NT2/D1 (cell line): Measurements from ENCODE around the gene ZNF655.

Experiments
- DNase-seq: peaks from one replicate; pipeline ENCODE4 v3.0.0-alpha.2; 2011; ENCODE audit warnings: low read depth, low spot score
- H3K27me3 ChIP-seq: 2 replicates; pipeline ENCODE4 v1.6.0; 2011; ENCODE audit warnings: mild to moderate bottlenecking; ENCODE audit not compliant: insufficient read length, insufficient read depth
- H3K36me3 ChIP-seq: 2 replicates; pipeline ENCODE4 v1.6.1; 2011; ENCODE audit warnings: mild to moderate bottlenecking, low read length, mixed read lengths; ENCODE audit not compliant: insufficient read depth, insufficient read length
- H3K4me1 ChIP-seq: 2 replicates; pipeline ENCODE4 v1.5.1; 2011; ENCODE audit not compliant: insufficient read depth, insufficient read length
- H3K4me3 ChIP-seq: 2 replicates; pipeline ENCODE4 v1.5.1; 2011; ENCODE audit warnings: low read depth; ENCODE audit not compliant: insufficient read length
- H3K9ac ChIP-seq: 2 replicates; pipeline ENCODE4 v1.6.0; 2011; ENCODE audit warnings: low read depth; ENCODE audit not compliant: insufficient read length
- H3K9me3 ChIP-seq: 2 replicates; pipeline ENCODE4 v1.5.1; 2011; ENCODE audit warnings: mild to moderate bottlenecking, low read length; ENCODE audit not compliant: insufficient read depth
- SUZ12 ChIP-seq: IDR thresholded peaks from 2 replicates; pipeline ENCODE4 v1.6.1; 2011; ENCODE audit not compliant: insufficient read length, insufficient read depth; ENCODE audit errors: extremely low read depth
- YY1 ChIP-seq: IDR thresholded peaks from 2 replicates; pipeline ENCODE4 v1.6.1; 2011; ENCODE audit not compliant: insufficient read length, insufficient read depth
- ZNF274 ChIP-seq: IDR thresholded peaks from 2 replicates; pipeline ENCODE4 v1.6.1; 2011; ENCODE audit warnings: mild to moderate bottlenecking, low read depth, low read length

ZNF655 gene

GRCh38 chr7:99623091-99623693 is 64.8 kb downstream of the ZNF655 start:
- TF ChIP-seq ZNF274 = no peak
- TF ChIP-seq SUZ12 = no peak
- TF ChIP-seq YY1 = no peak
- no peaks in the 10 kb centered on the region for H3K27me3 ChIP-seq
- H3K9ac ChIP-seq = no peak overlapping the region
- no peak for DNase-seq
- peaks cover 94% of the 10 kb centered on the region for H3K36me3 ChIP-seq
- peaks cover 2% of the 10 kb centered on the region for H3K4me1 ChIP-seq
- H3K9me3 ChIP-seq = no peaks in the 10 kb centered on the region
- H3K4me3 ChIP-seq = no peak overlapping the region

GRCh38 chr7:99623702-99624447 is 65.4 kb downstream of the ZNF655 start:
- Histone ChIP-seq H3K4me1 (peaks cover 5% of the 10 kb centered on the region), H3K27me3 (no peaks in the 10 kb centered on the region), H3K9ac (no peak overlapping the region), H3K36me3 (peaks cover 93% of the 10 kb centered on the region), H3K9me3 (no peaks in the 10 kb centered on the region), H3K4me3 (no peak overlapping the region)
- TF ChIP-seq ZNF274 = no peak
- DNase-seq = no peak

GRCh38 chr7:99624484-99624883 is 66.0 kb downstream of the ZNF655 start:
- Histone ChIP-seq H3K9ac (no peak overlapping the region), H3K36me3 (peaks cover 93% of the 10 kb centered on the region), H3K9me3 (no peaks in the 10 kb centered on the region), H3K4me1 (peaks cover 10% of the 10 kb centered on the region), H3K27me3 (no peaks in the 10 kb centered on the region), H3K4me3 (no peak overlapping the region)
- no peak for DNase-seq
- TF ChIP-seq ZNF274 (no peak), SUZ12 (no peak), YY1 (no peak)

- Histone ChIP-seq H3K27me3 (no peaks in the 10 kb centered on the region), H3K4me3 (no peak overlapping the region), H3K9me3 (no peaks in the 10 kb centered on the region), H3K36me3 (peaks cover 93% of the 10 kb centered on the region), H3K4me1 (peaks cover 9% of the 10 kb centered on the region), H3K9ac (no peak overlapping the region)
- no peak for TF ChIP-seq SUZ12
- TF ChIP-seq ZNF274 = no peak
- no peak for TF ChIP-seq YY1
- DNase-seq = no peak
Measured at GRCh38 chr7:99625321-99625720, 66.9 kb downstream of the ZNF655 start.

- no peak for TF ChIP-seq YY1
- no peak for TF ChIP-seq ZNF274
- TF ChIP-seq SUZ12 = no peak
- no peak overlapping the region for H3K4me3 ChIP-seq
- H3K9me3 ChIP-seq = no peaks in the 10 kb centered on the region
- H3K9ac ChIP-seq = no peak overlapping the region
- peaks cover 93% of the 10 kb centered on the region for H3K36me3 ChIP-seq
- no peaks in the 10 kb centered on the region for H3K27me3 ChIP-seq
- peaks cover 9% of the 10 kb centered on the region for H3K4me1 ChIP-seq
- no peak for DNase-seq
Measured at GRCh38 chr7:99625961-99626360, 67.5 kb downstream of the ZNF655 start.
